Liver (tissue), 3 donors: ENCODE results near the gene PEAR1.

ENCODE experiments used
- ATF3 ChIP-seq: IDR thresholded peaks from 2 replicates; pipeline ENCODE4 v1.6.1; 2016; ENCODE audit warnings: antibody characterized with exemption
- CTCF ChIP-seq: fragments of 150-350 bp; IDR thresholded peaks from 2 replicates; pipeline ENCODE4 v1.5.1; 2017; ENCODE audit warnings: improper control_type of control experiment, low read depth, low read length; ENCODE audit not compliant: missing input control
- EGR1 ChIP-seq, 2 donors: IDR thresholded peaks; 2 replicates each; pipeline ENCODE4 v1.6.1; 2016 to 2018; ENCODE audit warnings: antibody characterized with exemption in 2 of 2, low read depth in 2 of 2
- FOXA1 ChIP-seq: IDR thresholded peaks from 2 replicates; pipeline ENCODE4 v1.6.1; 2016; ENCODE audit warnings: antibody characterized with exemption
- HNF4A ChIP-seq, 2 donors: conservative IDR thresholded peaks; 2 replicates each; pipeline ENCODE4 v1.6.1; 2016; ENCODE audit warnings: antibody characterized with exemption in 2 of 2, mild to moderate bottlenecking in 2 of 2
- JUND ChIP-seq, 2 donors: IDR thresholded peaks; 2 replicates each; pipeline ENCODE4 v1.6.1; 2016; ENCODE audit warnings: antibody characterized with exemption in 2 of 2
- MAX ChIP-seq: IDR thresholded peaks from 2 replicates; pipeline ENCODE4 v1.6.1; 2016; ENCODE audit warnings: antibody characterized with exemption
- RAD21 ChIP-seq, 2 donors: IDR thresholded peaks; 2 replicates each; pipeline ENCODE4 v1.6.1; 2016; ENCODE audit warnings: antibody characterized with exemption in 2 of 2, mild to moderate bottlenecking in 2 of 2
- RXRA ChIP-seq, 2 donors: IDR thresholded peaks; 2 replicates each; pipeline ENCODE4 v1.6.1; 2017 to 2018; ENCODE audit warnings: antibody characterized with exemption in 2 of 2, mild to moderate bottlenecking in 1 of 2
- SP1 ChIP-seq: IDR thresholded peaks from 2 replicates; pipeline ENCODE4 v1.6.1; 2018; ENCODE audit warnings: antibody characterized with exemption, mild to moderate bottlenecking
- TAF1 ChIP-seq: conservative IDR thresholded peaks from 2 replicates; pipeline ENCODE4 v1.6.1; 2016; ENCODE audit warnings: antibody characterized with exemption, mild to moderate bottlenecking
- YY1 ChIP-seq: IDR thresholded peaks from 2 replicates; pipeline ENCODE4 v1.6.1; 2016; ENCODE audit warnings: antibody characterized with exemption, mild to moderate bottlenecking
- TF ChIP-seq, protein P1 (sequence below): IDR thresholded peaks from 2 replicates; pipeline ENCODE4 v1.6.1; 2016; ENCODE audit warnings: antibody characterized with exemption, mild to moderate bottlenecking
- TF ChIP-seq, protein P2 (sequence below): IDR thresholded peaks from 2 replicates; pipeline ENCODE4 v1.6.1; 2016; ENCODE audit warnings: antibody characterized with exemption
- donor health status: healthy.
- donor health status: healthy.

DNA sequence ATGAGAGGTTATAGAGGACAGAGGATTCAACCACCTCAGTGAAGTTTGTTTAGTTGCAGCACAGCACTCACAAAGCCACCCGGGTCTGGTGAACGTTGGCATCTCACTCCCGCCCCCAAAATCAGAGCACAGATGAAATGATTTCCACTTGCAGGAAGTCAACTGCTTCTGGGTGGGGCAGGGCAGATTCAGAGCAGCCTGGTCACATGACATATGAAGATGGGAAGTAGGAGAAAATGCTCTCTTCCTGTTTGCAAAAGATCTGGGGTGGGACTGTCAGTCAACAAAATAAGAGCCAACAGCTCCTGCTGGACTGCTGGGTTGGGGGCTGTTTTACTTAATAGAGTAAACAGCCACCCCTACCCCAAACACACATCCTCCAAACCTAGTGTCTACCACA, 70.1 kb downstream of the PEAR1 start:
- no peak for TF ChIP-seq RXRA (IDR thresholded peaks at IDR 0.05)
- no peak for TF ChIP-seq MAX
- TF ChIP-seq EGR1 (IDR thresholded peaks at IDR 0.05; ENCODE audit: low read depth in 2 of 2) = no peak
- no peak for TF ChIP-seq YY1
- no peak for TF ChIP-seq CTCF
- TF ChIP-seq HNF4A (conservative IDR thresholded peaks at IDR 0.05) = no peak
- no peak for TF ChIP-seq JUND (IDR thresholded peaks at IDR 0.05)
- no peak for TF ChIP-seq TAF1
- TF ChIP-seq FOXA1 = no peak
- no peak for TF ChIP-seq SP1
- TF ChIP-seq ATF3 = no peak
- TF ChIP-seq RAD21 (IDR thresholded peaks at IDR 0.05) = no peak
- TF ChIP-seq, protein P1, sequence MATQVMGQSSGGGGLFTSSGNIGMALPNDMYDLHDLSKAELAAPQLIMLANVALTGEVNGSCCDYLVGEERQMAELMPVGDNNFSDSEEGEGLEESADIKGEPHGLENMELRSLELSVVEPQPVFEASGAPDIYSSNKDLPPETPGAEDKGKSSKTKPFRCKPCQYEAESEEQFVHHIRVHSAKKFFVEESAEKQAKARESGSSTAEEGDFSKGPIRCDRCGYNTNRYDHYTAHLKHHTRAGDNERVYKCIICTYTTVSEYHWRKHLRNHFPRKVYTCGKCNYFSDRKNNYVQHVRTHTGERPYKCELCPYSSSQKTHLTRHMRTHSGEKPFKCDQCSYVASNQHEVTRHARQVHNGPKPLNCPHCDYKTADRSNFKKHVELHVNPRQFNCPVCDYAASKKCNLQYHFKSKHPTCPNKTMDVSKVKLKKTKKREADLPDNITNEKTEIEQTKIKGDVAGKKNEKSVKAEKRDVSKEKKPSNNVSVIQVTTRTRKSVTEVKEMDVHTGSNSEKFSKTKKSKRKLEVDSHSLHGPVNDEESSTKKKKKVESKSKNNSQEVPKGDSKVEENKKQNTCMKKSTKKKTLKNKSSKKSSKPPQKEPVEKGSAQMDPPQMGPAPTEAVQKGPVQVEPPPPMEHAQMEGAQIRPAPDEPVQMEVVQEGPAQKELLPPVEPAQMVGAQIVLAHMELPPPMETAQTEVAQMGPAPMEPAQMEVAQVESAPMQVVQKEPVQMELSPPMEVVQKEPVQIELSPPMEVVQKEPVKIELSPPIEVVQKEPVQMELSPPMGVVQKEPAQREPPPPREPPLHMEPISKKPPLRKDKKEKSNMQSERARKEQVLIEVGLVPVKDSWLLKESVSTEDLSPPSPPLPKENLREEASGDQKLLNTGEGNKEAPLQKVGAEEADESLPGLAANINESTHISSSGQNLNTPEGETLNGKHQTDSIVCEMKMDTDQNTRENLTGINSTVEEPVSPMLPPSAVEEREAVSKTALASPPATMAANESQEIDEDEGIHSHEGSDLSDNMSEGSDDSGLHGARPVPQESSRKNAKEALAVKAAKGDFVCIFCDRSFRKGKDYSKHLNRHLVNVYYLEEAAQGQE = no peak
- TF ChIP-seq, protein P2, sequence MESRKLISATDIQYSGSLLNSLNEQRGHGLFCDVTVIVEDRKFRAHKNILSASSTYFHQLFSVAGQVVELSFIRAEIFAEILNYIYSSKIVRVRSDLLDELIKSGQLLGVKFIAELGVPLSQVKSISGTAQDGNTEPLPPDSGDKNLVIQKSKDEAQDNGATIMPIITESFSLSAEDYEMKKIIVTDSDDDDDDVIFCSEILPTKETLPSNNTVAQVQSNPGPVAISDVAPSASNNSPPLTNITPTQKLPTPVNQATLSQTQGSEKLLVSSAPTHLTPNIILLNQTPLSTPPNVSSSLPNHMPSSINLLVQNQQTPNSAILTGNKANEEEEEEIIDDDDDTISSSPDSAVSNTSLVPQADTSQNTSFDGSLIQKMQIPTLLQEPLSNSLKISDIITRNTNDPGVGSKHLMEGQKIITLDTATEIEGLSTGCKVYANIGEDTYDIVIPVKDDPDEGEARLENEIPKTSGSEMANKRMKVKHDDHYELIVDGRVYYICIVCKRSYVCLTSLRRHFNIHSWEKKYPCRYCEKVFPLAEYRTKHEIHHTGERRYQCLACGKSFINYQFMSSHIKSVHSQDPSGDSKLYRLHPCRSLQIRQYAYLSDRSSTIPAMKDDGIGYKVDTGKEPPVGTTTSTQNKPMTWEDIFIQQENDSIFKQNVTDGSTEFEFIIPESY = no peak
